ENCODE measurements around the gene GRID1.

The GRID1 gene

DNA sequence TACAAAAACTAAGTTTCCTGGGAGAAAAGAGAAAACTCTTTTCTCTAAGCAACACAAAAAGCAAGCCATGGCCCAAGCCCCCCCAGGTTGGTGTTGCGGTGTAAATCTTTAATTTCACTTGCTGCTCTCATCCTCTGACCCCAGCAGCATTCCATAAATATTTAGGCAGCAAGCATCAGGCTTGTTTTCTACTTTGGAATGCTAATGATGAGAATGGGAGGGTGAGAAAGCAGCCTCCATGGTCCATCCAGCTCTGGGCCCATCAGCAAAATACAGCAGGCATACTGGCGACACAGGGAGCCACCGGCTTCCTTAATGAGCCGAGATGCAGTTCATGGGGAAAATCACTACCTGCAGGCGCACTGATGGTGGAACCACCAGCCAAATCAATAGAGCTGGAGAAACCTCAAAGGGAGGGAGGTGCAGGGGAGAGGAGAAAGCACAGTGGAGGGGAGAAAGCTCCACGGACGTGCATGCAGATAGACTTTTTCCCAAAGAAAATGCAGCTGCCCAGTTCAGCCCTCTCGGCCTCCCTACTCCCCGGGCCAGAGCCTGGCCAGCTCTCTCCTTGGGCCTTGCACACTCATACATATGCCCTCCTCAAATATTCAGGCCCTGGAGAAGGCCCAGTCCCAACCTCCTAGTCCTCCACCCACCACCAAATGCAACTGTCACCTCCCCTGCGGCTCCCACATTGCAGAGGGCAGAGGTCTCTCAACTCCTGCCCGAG is 131.9 kb downstream of the GRID1 start:
- H3K9me3 ChIP-seq (replicated peaks; ENCODE audit: insufficient read depth, low read length): no peaks in the 10 kb centered on the region
- H3K36me3 ChIP-seq (replicated peaks; ENCODE audit: insufficient read depth, low read length): no peaks in the 10 kb centered on the region
- no peak for DNase-seq
- TF ChIP-seq, protein P1, sequence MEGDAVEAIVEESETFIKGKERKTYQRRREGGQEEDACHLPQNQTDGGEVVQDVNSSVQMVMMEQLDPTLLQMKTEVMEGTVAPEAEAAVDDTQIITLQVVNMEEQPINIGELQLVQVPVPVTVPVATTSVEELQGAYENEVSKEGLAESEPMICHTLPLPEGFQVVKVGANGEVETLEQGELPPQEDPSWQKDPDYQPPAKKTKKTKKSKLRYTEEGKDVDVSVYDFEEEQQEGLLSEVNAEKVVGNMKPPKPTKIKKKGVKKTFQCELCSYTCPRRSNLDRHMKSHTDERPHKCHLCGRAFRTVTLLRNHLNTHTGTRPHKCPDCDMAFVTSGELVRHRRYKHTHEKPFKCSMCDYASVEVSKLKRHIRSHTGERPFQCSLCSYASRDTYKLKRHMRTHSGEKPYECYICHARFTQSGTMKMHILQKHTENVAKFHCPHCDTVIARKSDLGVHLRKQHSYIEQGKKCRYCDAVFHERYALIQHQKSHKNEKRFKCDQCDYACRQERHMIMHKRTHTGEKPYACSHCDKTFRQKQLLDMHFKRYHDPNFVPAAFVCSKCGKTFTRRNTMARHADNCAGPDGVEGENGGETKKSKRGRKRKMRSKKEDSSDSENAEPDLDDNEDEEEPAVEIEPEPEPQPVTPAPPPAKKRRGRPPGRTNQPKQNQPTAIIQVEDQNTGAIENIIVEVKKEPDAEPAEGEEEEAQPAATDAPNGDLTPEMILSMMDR (IDR thresholded peaks at IDR 0.05; ENCODE audit: low read length): no peak
- TF ChIP-seq EZH2phosphoT487 (IDR thresholded peaks at IDR 0.05; ENCODE audit: low read length) (no peak), EZH2 (optimal IDR thresholded peaks at IDR 0.05; ENCODE audit: low read depth, low read length) (no peak)
- no peak overlapping the region for H2AFZ ChIP-seq (ENCODE audit: low read length)
- H3K4me1 ChIP-seq (ENCODE audit: low read length): no peaks in the 10 kb centered on the region
- H3K9me2 ChIP-seq (replicated peaks; ENCODE audit: insufficient read depth, low read length): no peaks in the 10 kb centered on the region
- no peak overlapping the region for H3K27ac ChIP-seq (ENCODE audit: low read length)
- H4K20me1 ChIP-seq (ENCODE audit: insufficient read depth, low read length): no peaks in the 10 kb centered on the region
- no peaks in the 10 kb centered on the region for H3K79me2 ChIP-seq (ENCODE audit: low read length)
- no peaks in the 10 kb centered on the region for H3K27me3 ChIP-seq (replicated peaks; ENCODE audit: insufficient read depth, low read length)
- H3K9ac ChIP-seq (ENCODE audit: low read length): no peak overlapping the region
- H3K4me2 ChIP-seq (ENCODE audit: low read depth, low read length): no peak overlapping the region
- H3F3A ChIP-seq (ENCODE audit: insufficient read depth, low read length): no peaks in the 10 kb centered on the region
- H3K4me3 ChIP-seq (ENCODE audit: low read length): no peak overlapping the region

DNA sequence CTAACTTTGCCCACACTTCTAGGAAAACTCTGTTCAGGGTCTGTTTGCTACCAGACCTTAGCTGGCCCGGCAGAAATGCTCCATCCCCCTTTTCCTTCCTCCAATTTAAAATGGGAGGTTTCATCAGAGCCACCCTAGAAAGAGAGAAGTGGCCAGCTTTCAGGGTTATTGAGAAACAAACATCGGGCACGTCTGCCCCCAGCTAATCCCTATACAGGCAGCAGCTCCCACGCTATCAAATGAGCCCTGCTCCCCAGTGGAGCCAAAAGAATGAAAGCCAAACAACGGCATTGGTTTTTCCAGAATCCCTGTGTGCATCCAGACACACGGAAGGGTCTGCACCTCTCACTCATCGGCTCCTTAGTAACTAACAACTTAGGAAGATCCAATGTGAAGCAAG is 132.5 kb downstream of the GRID1 start:
- H3K9ac ChIP-seq (ENCODE audit: low read length): no peak overlapping the region
- H4K20me1 ChIP-seq (ENCODE audit: insufficient read depth, low read length): no peaks in the 10 kb centered on the region
- no peak for TF ChIP-seq EZH2phosphoT487 (IDR thresholded peaks at IDR 0.05; ENCODE audit: low read length)
- TF ChIP-seq EZH2 (optimal IDR thresholded peaks at IDR 0.05; ENCODE audit: low read depth, low read length): no peak
- TF ChIP-seq, protein P1 (IDR thresholded peaks at IDR 0.05; ENCODE audit: low read length): no peak
- no peaks in the 10 kb centered on the region for H3K36me3 ChIP-seq (replicated peaks; ENCODE audit: insufficient read depth, low read length)
- H3K9me2 ChIP-seq (replicated peaks; ENCODE audit: insufficient read depth, low read length): no peaks in the 10 kb centered on the region
- no peak overlapping the region for H3K4me2 ChIP-seq (ENCODE audit: low read depth, low read length)
- DNase-seq: no peak
- H2AFZ ChIP-seq (ENCODE audit: low read length): no peak overlapping the region
- no peaks in the 10 kb centered on the region for H3K4me1 ChIP-seq (ENCODE audit: low read length)
- no peaks in the 10 kb centered on the region for H3K9me3 ChIP-seq (replicated peaks; ENCODE audit: insufficient read depth, low read length)
- H3K27ac ChIP-seq (ENCODE audit: low read length): no peak overlapping the region
- no peaks in the 10 kb centered on the region for H3K27me3 ChIP-seq (replicated peaks; ENCODE audit: insufficient read depth, low read length)
- H3F3A ChIP-seq (ENCODE audit: insufficient read depth, low read length): no peaks in the 10 kb centered on the region
- no peak overlapping the region for H3K4me3 ChIP-seq (ENCODE audit: low read length)
- H3K79me2 ChIP-seq (ENCODE audit: low read length): no peaks in the 10 kb centered on the region

DNA sequence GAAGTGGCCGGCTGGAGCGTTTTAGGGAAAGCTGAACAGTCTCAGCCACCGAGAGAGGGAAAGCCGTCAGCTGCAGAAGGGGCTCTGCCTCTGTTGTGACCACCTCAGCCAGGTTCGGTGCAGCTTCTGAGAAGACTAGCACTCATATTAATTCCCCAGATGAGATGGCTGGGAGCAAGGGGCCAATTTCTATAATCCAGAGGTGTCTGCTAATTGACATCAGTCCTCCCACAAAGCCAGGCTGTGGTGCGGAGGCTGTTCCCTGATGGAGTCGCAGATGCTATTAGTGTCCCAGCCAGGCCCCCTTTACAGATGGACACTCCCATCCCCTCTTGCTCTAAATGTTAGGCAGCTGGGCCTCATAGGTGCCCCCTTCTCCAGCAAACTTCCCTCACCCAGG is 133.5 kb downstream of the GRID1 start:
- DNase-seq: no peak
- H3K9me3 ChIP-seq (replicated peaks; ENCODE audit: insufficient read depth, low read length): no peaks in the 10 kb centered on the region
- H3K4me3 ChIP-seq (ENCODE audit: low read length): no peak overlapping the region
- no peaks in the 10 kb centered on the region for H3K9me2 ChIP-seq (replicated peaks; ENCODE audit: insufficient read depth, low read length)
- H2AFZ ChIP-seq (ENCODE audit: low read length): no peak overlapping the region
- H3F3A ChIP-seq (ENCODE audit: insufficient read depth, low read length): no peaks in the 10 kb centered on the region
- H3K4me1 ChIP-seq (ENCODE audit: low read length): no peaks in the 10 kb centered on the region
- no peaks in the 10 kb centered on the region for H3K79me2 ChIP-seq (ENCODE audit: low read length)
- no peaks in the 10 kb centered on the region for H3K27me3 ChIP-seq (replicated peaks; ENCODE audit: insufficient read depth, low read length)
- TF ChIP-seq EZH2 (optimal IDR thresholded peaks at IDR 0.05; ENCODE audit: low read depth, low read length) (no peak), EZH2phosphoT487 (IDR thresholded peaks at IDR 0.05; ENCODE audit: low read length) (no peak)
- TF ChIP-seq, protein P1 (IDR thresholded peaks at IDR 0.05; ENCODE audit: low read length): no peak
- no peaks in the 10 kb centered on the region for H3K36me3 ChIP-seq (replicated peaks; ENCODE audit: insufficient read depth, low read length)
- no peaks in the 10 kb centered on the region for H4K20me1 ChIP-seq (ENCODE audit: insufficient read depth, low read length)
- no peak overlapping the region for H3K9ac ChIP-seq (ENCODE audit: low read length)
- H3K4me2 ChIP-seq (ENCODE audit: low read depth, low read length): no peak overlapping the region
- no peak overlapping the region for H3K27ac ChIP-seq (ENCODE audit: low read length)
